GM13977 (cell line): ENCODE data around the gene NOVA1.

Experiments
- DNase-seq: peaks from one replicate; pipeline ENCODE4 v3.0.0; 2012; ENCODE audit warnings: low spot score
- CTCF ChIP-seq: IDR thresholded peaks from 2 replicates; pipeline ENCODE4 v1.5.1; 2012; ENCODE audit warnings: mild to moderate bottlenecking, control low read depth; ENCODE audit not compliant: insufficient read depth; ENCODE audit errors: extremely low read depth, missing control alignments
- in situ Hi-C: fragments of 300-500 bp; cut with MboI; formaldehyde crosslinking; loops from one replicate; pipeline ENCODE4 v1.12.0; 2022; ENCODE audit warnings: low sequenced_read_pairs, low pct_unique_long_range_greater_than_20kb, mixed read lengths, inconsistent platforms; ENCODE audit not compliant: unreplicated experiment

Gene NOVA1

DNA sequence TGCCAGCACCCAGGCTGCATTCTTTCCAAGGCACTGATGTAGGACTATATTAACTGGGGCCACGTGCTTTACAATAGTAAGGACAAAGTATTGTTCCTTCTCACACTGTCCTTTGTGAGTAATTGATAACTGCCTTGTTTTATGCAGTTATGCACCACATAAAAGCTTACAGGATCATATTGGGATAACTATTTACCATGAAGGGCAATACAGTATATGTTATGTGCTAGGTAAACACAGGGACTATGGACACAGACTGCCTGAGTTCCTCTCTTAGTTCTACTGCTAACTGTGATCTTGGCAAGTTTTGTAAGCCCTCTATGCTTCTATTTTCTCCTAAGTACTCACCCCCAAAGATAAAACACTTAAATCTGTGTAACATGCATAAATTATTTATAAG, 183.7 kb downstream of the NOVA1 start:
- no peak for DNase-seq
- in situ Hi-C loops: no loop called here
- no peak for TF ChIP-seq CTCF

- in situ Hi-C loops: no loop called here
- TF ChIP-seq CTCF: no peak
- no peak for DNase-seq
Observed at GRCh38 chr14:26412421-26412820, 185.4 kb downstream of the NOVA1 start.

DNA sequence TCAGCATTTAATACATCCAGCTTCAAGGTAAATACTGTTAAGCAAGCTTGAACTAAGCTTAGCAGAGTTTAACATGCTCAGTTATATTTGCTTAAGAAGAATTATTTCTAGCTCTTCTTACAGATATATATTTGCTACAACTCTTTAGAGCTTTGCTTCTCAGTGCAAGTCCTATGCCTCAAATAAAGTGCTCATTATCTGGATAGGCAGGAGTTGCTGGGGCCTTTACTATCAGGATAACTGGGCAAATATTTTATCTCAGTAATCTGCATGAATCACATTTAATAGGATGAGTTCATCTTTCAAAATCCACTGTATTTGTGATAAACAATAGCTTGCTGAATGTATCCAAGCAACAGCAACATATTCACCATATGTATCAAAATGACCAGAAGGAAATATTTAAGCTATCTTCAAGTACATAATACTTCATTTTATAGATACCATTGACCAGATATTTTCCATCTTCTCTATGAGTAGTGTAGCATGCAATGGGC, 187.6 kb downstream of the NOVA1 start:
- DNase-seq: no peak
- in situ Hi-C loops: no loop called here
- no peak for TF ChIP-seq CTCF

DNA sequence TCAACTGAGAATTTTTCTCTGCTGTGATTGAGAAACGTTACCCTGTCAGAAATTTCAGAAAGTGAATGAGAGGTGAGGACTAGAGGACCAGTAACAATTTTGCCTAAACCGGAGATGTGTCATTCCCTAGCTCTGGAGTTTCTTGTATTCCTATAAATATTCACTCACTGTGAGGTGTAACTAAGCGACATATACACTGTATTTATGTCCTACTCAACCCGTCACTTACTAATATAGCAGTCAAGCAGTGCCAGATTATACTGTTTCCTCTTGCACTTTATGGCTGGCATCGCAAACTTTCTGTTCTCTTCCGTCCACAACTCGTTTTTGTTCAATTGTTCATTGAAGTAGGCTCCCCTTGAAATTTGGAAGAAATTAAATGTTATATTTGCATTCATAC, 192.9 kb downstream of the NOVA1 start:
- in situ Hi-C loops: no loop called here
- TF ChIP-seq CTCF: no peak
- no peak for DNase-seq

- in situ Hi-C loops: no loop called here
- DNase-seq: no peak
Observed at GRCh38 chr14:26403760-26404159, 194.1 kb downstream of the NOVA1 start.

DNA sequence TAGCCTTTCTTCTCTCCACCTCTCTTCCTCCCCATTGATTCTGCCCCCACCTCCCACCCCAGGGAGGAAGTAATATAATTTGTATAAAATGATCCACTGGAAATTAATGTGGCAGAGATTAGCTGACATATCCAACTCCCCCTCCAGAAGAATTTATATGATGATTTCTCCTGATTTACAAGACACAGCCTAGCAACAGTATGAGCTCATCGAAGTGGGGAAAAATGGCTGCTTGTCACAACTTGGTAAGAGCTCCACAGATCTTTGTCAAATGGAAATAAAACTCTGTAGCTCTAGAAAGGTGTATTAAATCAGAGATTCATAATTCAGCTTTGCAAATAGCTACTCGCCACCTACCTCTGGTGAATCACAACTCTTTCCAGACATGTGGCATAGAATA, 195.7 kb downstream of the NOVA1 start:
- in situ Hi-C loops: no loop called here
- no peak for DNase-seq
- TF ChIP-seq CTCF: no peak

More at GRCh38 chr14:26403760-26404159, 194.1 kb downstream of the NOVA1 start:
- no peak for TF ChIP-seq CTCF
